Urinary bladder (tissue), 4 donors: ENCODE results near the gene MMP3. TPM values are rescaled to one million over a fixed set of nuclear protein-coding genes. Genes with fewer than 3 reads are reported as not detected.

Experiments used
- DNase-seq: peaks from one replicate; pipeline ENCODE4 v3.0.0-alpha.2; 2015; ENCODE audit errors: extremely low spot score
- H3K27ac ChIP-seq: one replicate; pipeline ENCODE4 v1.5.1; 2013; ENCODE audit warnings: low read depth, mild to moderate bottlenecking, moderate library complexity
- H3K36me3 ChIP-seq: one replicate; pipeline ENCODE4 v1.6.1; 2013; ENCODE audit warnings: mild to moderate bottlenecking, moderate library complexity; ENCODE audit not compliant: insufficient read depth
- H3K4me1 ChIP-seq: one replicate; pipeline ENCODE4 v1.6.1; 2013; ENCODE audit warnings: mild to moderate bottlenecking, moderate library complexity; ENCODE audit not compliant: insufficient read depth
- H3K4me3 ChIP-seq: one replicate; pipeline ENCODE4 v1.5.1; 2013; ENCODE audit warnings: low read depth, low read length
- WGBS: extraction: QIAGEN DNeasy Blood & Tissue Kit; methylation state at CpG from one replicate; pipeline ENCODE4 v1.1.7; 2013; 5-methylcytosine and 5-hydroxymethylcytosine counted together
- polyA plus RNA-seq: library from polyadenylated mRNA; stranded (reverse); fragments of 200-250 nt; gene quantifications from one replicate; pipeline ENCODE4 v1.2.3, GENCODE V29; 2013
- total RNA-seq: library from RNA; depleted of rRNA; stranded (reverse); fragments of >200 nt; gene quantifications from one replicate; pipeline ENCODE4 v1.2.3, GENCODE V29; 2014
- donor health status: healthy with polysubstance abuse.
- donor health status: healthy.

The MMP3 gene
- total and polyA plus RNA-seq, 2 donors: 1.4 to 6.3 TPM

DNA sequence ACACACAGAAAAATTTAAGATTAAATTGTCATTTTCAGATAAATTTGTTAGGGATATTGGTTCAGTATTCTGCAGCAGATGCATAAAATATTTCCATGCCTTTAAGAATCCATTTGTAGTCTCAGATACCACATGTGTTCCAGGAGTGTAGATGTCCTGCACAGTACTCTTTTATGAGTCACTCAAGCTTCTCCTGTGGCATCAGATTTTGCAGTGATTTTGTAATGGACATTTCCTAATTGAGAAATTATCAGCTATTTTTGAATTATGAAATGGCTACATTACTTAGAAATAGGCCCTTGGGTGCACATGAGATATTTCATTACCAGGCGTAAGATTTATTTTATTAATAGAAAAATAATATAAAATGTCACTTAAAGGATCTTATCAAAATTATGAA is 18.9 kb downstream of the MMP3 start:
- WGBS: 100% methylated on average over 1 of the region's 1 CpG
- no peak overlapping the region for H3K27ac ChIP-seq
- no peaks in the 10 kb centered on the region for H3K36me3 ChIP-seq
- no peak for DNase-seq
- no peaks in the 10 kb centered on the region for H3K4me1 ChIP-seq
- H3K4me3 ChIP-seq: no peak overlapping the region

DNA sequence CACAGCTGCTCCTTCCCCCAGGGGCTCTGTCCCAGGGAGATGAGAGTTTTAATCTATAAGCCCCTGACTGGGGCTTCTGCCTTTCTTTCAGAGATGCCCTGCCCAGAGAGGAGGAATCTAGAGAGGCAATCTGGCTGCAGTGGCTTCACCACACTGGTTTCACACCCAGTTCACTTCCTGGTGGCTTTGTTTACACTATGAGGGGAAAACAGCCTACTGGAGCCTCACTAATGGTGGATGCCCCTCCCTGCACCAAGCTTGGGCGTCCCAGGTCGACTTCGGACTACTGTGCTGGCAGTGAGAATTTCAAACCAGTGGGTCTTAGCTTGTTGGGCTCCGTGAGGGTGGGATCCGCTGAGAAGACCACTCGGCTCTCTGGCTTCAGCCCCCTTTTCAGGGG is 23.9 kb downstream of the MMP3 start:
- WGBS: 67% methylated on average over 6 of the region's 6 CpGs
- no peak for DNase-seq
- no peak overlapping the region for H3K4me3 ChIP-seq

DNA sequence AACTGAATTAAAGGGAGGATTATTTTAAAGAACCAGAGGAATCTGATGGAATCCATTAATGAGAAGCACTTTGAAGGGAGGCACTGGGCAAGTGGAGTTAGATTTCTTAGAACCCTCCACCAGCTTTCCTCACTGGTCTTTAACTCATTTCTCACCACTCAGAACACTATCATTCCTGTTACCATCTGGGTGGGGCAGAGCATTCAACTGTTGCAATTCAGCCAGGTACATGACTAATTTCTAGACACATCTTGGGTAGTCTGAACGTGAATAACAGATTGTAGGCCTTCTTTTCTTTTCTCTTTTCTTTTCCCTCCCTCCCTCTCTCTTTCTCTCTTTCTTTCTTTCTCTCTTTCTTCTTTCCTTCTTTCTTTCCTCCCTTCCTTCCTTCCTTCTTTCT is 29.9 kb downstream of the MMP3 start:
- 84% methylated on average over 1 of the region's 1 CpG for WGBS
- Histone ChIP-seq H3K36me3 (no peaks in the 10 kb centered on the region), H3K4me3 (no peak overlapping the region), H3K27ac (no peak overlapping the region), H3K4me1 (no peaks in the 10 kb centered on the region)
- DNase-seq: no peak

More for the DNA sequence above, 23.9 kb downstream of the MMP3 start:
- H3K27ac ChIP-seq: no peak overlapping the region
- H3K4me1 ChIP-seq: no peaks in the 10 kb centered on the region
- H3K36me3 ChIP-seq: no peaks in the 10 kb centered on the region

DNA sequence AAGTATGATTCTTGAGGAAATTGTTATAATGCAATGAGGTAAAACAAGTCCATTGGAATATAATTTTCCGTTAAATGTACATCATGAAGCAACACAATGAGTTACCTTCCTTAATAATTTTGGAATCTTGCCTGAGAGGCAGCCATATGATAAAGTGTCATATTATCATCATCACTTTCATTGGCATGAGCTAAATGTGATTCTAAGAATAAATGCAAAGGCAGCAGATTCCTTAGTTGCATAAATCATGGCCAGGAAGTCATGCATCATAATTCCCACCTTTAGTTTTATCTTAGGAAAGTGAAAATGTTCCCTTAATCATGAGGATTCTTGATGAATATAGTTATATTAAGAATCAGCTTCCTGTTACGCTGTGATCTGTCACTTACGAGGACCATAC is 31.2 kb downstream of the MMP3 start:
- 85% methylated on average over 3 of the region's 3 CpGs for WGBS
- Histone ChIP-seq H3K4me1 (no peaks in the 10 kb centered on the region), H3K27ac (no peak overlapping the region)

DNA sequence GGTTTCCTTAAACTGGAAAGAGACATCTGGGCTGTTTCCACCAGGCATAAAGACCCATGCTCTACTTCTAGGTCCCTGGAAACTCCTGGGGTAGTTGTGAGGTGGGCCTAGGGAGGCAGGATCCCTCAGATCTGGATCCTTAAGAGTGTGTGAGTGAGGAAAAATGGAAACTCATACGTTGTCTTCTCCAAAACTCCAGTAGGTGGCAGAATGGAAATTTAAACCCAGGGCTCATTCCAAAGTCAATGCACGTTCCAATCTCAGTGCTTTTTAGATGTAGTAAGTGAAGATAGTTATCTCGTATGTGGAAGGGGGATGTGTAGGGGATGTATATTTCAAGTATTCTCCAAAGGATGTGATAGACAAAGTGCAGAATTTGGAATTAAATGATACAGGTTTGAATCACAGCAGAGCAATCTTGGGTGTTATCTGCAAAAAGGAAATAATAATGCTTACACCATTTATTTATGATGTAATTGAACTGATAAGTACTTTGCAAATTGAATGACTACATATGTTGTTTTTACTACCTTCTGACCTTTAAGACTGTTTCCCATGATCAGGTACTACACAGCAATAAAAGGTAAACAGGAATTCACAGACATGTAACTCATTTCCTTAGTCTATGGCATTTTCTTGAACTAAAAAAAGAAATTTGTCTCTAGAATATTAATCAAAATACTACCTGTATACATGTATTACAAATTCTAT is 32.3 kb downstream of the MMP3 start:
- Histone ChIP-seq H3K4me3 (no peak overlapping the region), H3K36me3 (no peaks in the 10 kb centered on the region), H3K27ac (no peak overlapping the region), H3K4me1 (no peaks in the 10 kb centered on the region)
- DNase-seq: no peak
- WGBS: 6% methylated on average over 3 of the region's 3 CpGs

More for the DNA sequence above, 31.2 kb downstream of the MMP3 start:
- H3K4me3 ChIP-seq: no peak overlapping the region
- no peak for DNase-seq
- no peaks in the 10 kb centered on the region for H3K36me3 ChIP-seq

DNA sequence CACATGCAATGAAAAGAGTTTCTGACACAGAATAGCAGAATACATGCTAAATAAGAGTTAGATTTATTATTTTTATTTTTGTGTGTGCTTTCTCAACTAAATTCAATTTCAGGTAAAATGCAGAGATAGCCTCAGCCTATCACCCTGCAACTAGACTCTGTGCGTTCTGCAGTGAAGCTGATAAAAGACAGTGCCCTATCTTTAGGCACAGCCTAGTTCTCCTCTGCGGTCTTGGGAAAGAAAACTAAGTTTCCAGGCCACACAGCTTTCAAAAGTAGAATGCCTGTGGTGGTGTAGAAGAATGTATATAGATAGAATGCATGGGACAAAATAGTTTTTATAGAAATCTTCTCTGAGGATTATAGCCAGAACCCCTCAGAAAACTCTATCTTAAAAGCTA is 33.4 kb downstream of the MMP3 start:
- DNase-seq: no peak
- H3K36me3 ChIP-seq: no peaks in the 10 kb centered on the region
- WGBS: 77% methylated on average over 2 of the region's 2 CpGs

DNA sequence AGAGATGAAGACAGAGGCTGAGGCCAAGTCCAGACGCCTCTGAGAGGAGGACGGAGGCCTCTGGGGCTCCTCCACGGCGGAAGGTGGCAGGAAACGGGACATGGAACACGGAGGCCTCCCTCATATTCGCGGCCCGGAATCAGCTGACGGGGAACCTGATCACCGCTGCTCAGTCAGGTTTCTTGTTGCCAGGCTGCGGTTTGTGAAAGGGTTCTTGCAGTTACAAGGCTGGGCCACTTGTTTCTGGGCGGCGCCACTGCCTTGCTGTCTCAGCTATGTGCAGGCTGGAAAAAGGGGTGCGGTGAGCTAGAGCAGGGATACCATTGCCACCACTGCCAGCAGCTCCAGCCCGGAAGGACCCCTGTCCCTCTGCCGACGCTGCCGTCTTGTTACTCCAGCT is 35.5 kb downstream of the MMP3 start:
- Histone ChIP-seq H3K4me1 (no peaks in the 10 kb centered on the region), H3K36me3 (no peaks in the 10 kb centered on the region), H3K4me3 (no peak overlapping the region), H3K27ac (no peak overlapping the region)
- 66% methylated on average over 19 of the region's 19 CpGs for WGBS
- DNase-seq: no peak

More for the DNA sequence above, 33.4 kb downstream of the MMP3 start:
- no peaks in the 10 kb centered on the region for H3K4me1 ChIP-seq
- no peak overlapping the region for H3K27ac ChIP-seq
- no peak overlapping the region for H3K4me3 ChIP-seq

DNA sequence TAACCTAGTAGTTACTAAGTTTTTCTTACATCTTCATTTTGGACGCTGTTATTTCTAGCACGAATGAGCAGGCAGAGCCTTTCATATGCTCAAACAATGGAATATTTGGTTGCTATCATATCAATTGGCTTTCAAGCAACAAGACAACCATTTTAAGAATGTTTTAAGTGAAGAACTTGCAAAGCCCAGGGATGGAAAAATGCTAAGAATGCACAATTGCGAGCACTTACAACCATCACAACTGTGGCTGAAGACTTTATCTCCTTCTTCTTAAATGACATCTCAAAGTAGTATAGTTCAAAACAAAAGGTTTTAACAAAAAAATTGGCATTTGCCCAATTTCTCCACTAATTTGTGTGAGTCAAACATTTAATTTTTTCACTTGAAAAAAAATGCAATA is 37.1 kb downstream of the MMP3 start:
- H3K4me3 ChIP-seq: no peak overlapping the region
- no peak for DNase-seq
- no peak overlapping the region for H3K27ac ChIP-seq
- H3K4me1 ChIP-seq: no peaks in the 10 kb centered on the region
- H3K36me3 ChIP-seq: no peaks in the 10 kb centered on the region
- WGBS: 62% methylated on average over 3 of the region's 3 CpGs

DNA sequence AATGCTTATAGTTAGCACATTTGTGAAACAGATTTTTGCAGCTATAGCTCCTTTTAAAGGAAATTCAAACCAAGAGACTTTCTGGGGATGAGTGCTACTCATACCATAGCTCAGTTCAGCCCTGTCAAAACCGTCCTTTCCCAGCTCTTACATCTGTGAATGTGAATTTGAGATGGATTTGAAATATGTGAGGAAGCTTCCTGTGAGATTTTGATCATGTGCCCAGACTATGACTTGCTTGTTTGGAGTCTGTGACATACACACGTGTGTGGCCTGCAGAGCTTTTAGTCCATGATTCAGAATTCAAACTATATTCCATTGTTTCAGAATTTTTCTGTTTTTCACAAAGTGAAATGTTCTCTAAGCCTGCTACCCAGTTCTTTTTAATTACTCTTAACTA is 41.1 kb downstream of the MMP3 start:
- Histone ChIP-seq H3K36me3 (no peaks in the 10 kb centered on the region), H3K4me3 (no peak overlapping the region), H3K4me1 (no peaks in the 10 kb centered on the region), H3K27ac (no peak overlapping the region)
- DNase-seq: no peak
- 36% methylated on average over 2 of the region's 2 CpGs for WGBS

DNA sequence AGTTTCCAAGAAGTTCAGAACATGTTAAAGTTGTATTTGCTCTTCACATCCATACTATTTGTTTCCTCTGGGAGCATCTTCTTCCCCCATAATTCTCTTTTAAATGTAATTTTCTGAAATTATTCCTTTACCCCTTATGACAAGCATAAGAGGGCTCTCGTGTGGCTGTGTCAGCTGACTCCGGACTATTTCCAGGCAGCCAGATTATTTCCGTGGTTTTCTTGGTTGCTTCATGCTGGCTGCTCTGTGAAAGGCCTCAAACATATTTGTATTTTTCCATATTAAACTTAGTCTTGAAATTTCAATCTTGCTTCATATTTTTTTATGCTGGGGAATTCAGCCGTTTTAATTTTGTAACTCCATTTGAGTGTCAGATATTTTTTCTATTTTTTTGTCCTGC is 42.6 kb downstream of the MMP3 start:
- Histone ChIP-seq H3K27ac (no peak overlapping the region), H3K4me3 (no peak overlapping the region), H3K36me3 (no peaks in the 10 kb centered on the region), H3K4me1 (no peaks in the 10 kb centered on the region)
- DNase-seq: no peak
- 61% methylated on average over 4 of the region's 4 CpGs for WGBS

DNA sequence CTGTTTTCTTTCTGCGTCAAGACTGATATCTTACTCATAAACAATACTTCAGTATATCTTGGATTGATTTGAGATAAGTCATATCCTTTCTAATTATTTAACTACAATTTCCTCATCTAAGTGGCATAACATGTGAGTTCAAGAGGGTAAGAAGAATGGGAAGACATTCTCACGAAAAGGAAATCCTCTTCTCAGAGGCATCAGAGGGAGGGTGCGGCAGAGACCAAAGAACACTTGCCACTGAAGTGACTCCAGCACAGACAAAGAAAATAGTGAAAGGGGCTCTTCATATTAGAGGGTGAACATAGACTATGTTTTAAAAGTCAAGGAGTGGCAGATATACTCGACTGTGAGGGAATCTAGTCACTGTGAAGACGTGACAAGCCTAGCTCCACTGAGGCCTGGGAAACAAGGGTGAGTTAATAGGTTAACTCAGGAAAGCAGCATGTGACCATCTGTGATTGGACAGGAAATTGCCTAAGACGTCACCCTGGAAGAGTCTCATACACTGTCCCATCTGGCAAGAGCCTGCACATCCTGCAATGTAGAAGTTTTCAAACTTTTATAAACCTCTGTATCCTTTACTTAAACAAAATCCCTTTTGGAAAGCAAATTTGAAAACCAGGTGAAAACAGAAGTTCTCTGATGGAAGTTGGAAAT is 43.6 kb downstream of the MMP3 start:
- 76% methylated on average over 6 of the region's 6 CpGs for WGBS
- no peak for DNase-seq
- no peak overlapping the region for H3K4me3 ChIP-seq
- H3K27ac ChIP-seq: no peak overlapping the region
- no peaks in the 10 kb centered on the region for H3K36me3 ChIP-seq
- H3K4me1 ChIP-seq: no peaks in the 10 kb centered on the region

DNA sequence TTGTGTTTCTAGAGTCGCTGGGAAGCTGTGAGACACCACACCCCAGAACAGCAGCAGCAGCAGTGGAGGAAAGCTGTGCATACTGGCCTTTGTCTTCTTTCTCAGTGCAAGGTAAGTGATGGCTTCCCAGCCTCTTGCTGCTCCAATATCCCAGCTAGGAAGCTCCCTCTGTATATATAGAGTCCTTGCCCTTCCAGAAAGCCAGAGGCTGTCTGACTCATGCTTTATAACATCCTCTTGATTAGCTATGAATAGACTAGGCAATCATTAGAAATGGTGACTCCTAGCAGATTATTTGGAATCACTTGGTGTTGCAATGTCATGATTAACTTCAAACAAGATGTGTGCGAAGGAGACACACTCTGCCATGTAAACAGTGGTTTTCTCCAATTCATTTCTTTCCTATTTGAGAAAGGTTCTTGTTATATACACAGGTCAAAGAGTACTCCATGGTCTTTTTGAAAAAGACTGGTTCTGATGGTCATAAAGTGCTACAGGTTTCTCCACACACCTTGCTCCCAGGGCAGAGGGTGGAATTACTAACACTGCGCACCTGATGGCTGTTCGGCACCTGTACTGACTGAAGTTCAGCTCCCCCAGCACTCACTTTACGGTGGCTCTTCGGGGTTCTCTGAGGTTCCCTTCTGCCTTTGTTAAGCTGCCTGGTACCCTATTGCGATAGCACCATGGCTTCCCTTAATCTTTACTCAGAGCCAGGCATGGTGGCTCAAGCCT is 45.2 kb downstream of the MMP3 start, which contains the start of gene MMP1:
MMP1 (minus strand) TSS at position 149 of the 735 bp plus-strand sequence; CDS start at position 81, 68 bp downstream.
- Histone ChIP-seq H3K27ac (no peak within 1 kb of the TSS), H3K4me3 (no peak within 1 kb of the TSS), H3K36me3 (no peaks in the 10 kb centered on the region), H3K4me1 (no peaks in the 10 kb centered on the region)
- 92% methylated on average over 7 of the region's 7 CpGs for WGBS
- DNase-seq: no peak

DNA sequence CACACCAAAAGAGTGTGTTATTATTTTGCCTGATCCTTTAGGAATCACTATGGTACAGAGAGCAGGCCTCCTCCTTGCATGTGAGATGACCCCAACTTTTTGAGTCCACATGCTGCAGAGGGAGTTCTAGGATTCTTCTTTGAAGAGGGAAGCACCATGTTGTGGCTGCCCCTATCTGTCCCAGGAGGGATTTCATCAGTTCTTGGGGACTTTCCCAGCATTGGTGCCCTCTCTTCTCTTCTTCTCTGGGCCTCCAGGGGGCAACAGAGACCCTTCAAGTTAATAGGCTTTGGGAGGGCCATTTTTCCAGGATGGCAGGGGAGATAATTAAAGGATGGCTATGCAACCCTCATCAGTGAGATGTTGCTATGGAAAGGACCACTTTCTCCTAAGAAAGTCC is 49.0 kb downstream of the MMP3 start:
- H3K4me1 ChIP-seq: no peaks in the 10 kb centered on the region
- H3K36me3 ChIP-seq: no peaks in the 10 kb centered on the region
- no peak overlapping the region for H3K27ac ChIP-seq

More for the DNA sequence above, 49.0 kb downstream of the MMP3 start:
- H3K4me3 ChIP-seq: no peak overlapping the region
- DNase-seq: no peak
